ENCODE data around the gene MTMR1.

Gene MTMR1

GRCh38 chrX:150792949-150793527 lies 99.8 kb downstream of the MTMR1 start:
- no peak for DNase-seq

- no peak for DNase-seq
Measured at GRCh38 chrX:150805736-150806135, 112.5 kb downstream of the MTMR1 start.

- DNase-seq, result no peak
Measured at GRCh38 chrX:150806827-150807226, 113.6 kb downstream of the MTMR1 start.

- no peak for DNase-seq
Measured at GRCh38 chrX:150813922-150814321, 120.7 kb downstream of the MTMR1 start.
